MM.1S (cell line): ENCODE data around the gene ANKAR.

ENCODE experiments used
- DNase-seq: peaks from one replicate; pipeline ENCODE4 v3.0.0-alpha.2; 2015
- H2AFZ ChIP-seq: fragments of 300-600 bp; sonication (generic); 2 replicates; pipeline ENCODE4 v1.6.0; 2016; ENCODE audit warnings: antibody characterized with exemption, low read length
- H3F3A ChIP-seq: fragments of 300-600 bp; sonication (generic); 2 replicates; pipeline ENCODE4 v1.6.1; 2016; ENCODE audit warnings: mild to moderate bottlenecking, antibody characterized with exemption, low read length, moderate library complexity, mixed read lengths; ENCODE audit not compliant: insufficient read depth
- H3K27ac ChIP-seq: fragments of 300-600 bp; sonication (generic); 2 replicates; pipeline ENCODE4 v1.5.1; 2016; ENCODE audit warnings: mild to moderate bottlenecking, low read length
- H3K27me3 ChIP-seq: fragments of 300-600 bp; sonication (generic); replicated peaks from 2 replicates; pipeline ENCODE4 v1.6.0; 2016; ENCODE audit warnings: low read length; ENCODE audit not compliant: insufficient read depth
- H3K36me3 ChIP-seq: fragments of 300-600 bp; sonication (generic); replicated peaks from 2 replicates; pipeline ENCODE4 v1.6.1; 2016; ENCODE audit warnings: mild to moderate bottlenecking, low read length, mixed read lengths; ENCODE audit not compliant: insufficient read depth
- H3K4me1 ChIP-seq: fragments of 300-600 bp; sonication (generic); 2 replicates; pipeline ENCODE4 v1.6.1; 2016; ENCODE audit warnings: low read length, mixed read lengths
- H3K4me2 ChIP-seq: fragments of 300-600 bp; sonication (generic); 2 replicates; pipeline ENCODE4 v1.6.0; 2016; ENCODE audit warnings: low read depth, low read length
- H3K4me3 ChIP-seq: fragments of 300-600 bp; sonication (generic); 2 replicates; pipeline ENCODE4 v1.5.1; 2016; ENCODE audit warnings: low read length, mixed read lengths
- H3K79me2 ChIP-seq: fragments of 300-600 bp; sonication (generic); 2 replicates; pipeline ENCODE4 v1.6.1; 2016; ENCODE audit warnings: mixed run types, low read length, mixed read lengths
- H3K9ac ChIP-seq: fragments of 300-600 bp; sonication (generic); 2 replicates; pipeline ENCODE4 v1.6.1; 2016; ENCODE audit warnings: low read length, mixed read lengths
- H3K9me2 ChIP-seq: fragments of 300-600 bp; sonication (generic); replicated peaks from 2 replicates; pipeline ENCODE4 v1.6.1; 2016; ENCODE audit warnings: mild to moderate bottlenecking, low read length, mixed read lengths; ENCODE audit not compliant: insufficient read depth
- H3K9me3 ChIP-seq: fragments of 300-600 bp; sonication (generic); replicated peaks from 2 replicates; pipeline ENCODE4 v1.6.1; 2016; ENCODE audit warnings: mild to moderate bottlenecking, low read length, mixed read lengths; ENCODE audit not compliant: insufficient read depth
- H4K20me1 ChIP-seq: fragments of 300-600 bp; sonication (generic); 2 replicates; pipeline ENCODE4 v1.6.1; 2016; ENCODE audit warnings: mild to moderate bottlenecking, low read length, moderate library complexity, mixed read lengths; ENCODE audit not compliant: insufficient read depth
- CTCF ChIP-seq: fragments of 300-600 bp; sonication (generic); IDR thresholded peaks from 2 replicates; pipeline ENCODE4 v1.5.1; 2016; ENCODE audit warnings: antibody characterized with exemption, low read length, mixed read lengths
- EZH2 ChIP-seq: fragments of 300-600 bp; sonication (generic); optimal IDR thresholded peaks from 2 replicates; pipeline ENCODE3; 2017; ENCODE audit warnings: low read depth, mild to moderate bottlenecking, antibody characterized with exemption, low read length, mixed read lengths
- EZH2phosphoT487 ChIP-seq: fragments of 300-600 bp; sonication (generic); IDR thresholded peaks from 2 replicates; pipeline ENCODE4 v1.6.1; 2018; ENCODE audit warnings: antibody characterized with exemption, low read length

Gene ANKAR

DNA sequence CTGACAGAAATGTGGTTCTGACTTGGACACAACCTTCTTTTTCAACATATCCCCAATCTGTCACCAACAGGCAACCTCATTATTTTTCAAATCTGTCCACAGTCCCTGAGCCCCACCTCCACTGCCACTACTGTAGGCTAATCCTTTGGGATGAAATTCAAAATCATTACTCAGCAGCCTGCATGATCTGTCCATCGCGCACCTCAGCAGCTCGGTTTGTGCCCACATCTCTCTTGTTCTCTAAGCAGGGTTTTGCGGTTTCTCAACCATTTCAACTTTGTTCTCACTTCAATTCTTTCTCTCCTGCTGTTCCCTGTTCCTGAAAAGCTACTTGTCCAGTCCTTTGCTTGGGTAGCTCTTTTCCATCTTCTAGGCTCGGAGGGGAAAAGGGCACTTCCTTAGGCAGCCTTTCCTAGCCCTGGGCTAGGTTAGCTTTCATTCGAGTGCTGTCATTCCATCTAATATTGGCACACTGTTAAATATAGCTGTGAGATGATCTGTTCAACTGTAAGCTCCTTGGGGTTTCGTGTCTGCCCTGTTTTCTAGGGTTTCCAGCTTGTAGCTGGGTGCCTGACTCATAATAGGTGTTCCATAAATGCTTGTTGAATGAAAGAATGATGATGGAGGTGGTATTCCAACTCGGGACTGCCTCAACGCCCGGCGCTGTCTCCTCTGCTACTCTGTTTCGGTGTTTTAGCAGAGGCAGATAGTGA is 653 bp upstream of the ANKAR start:
- no peaks in the 10 kb centered on the region for H3K36me3 ChIP-seq
- H3K4me2 ChIP-seq: peak overlapping the region; percentile 88
- peaks cover 11% of the 10 kb centered on the region for H3K79me2 ChIP-seq
- peak overlapping the region; percentile 86; the same call in 1 of the 2 replicates for H3K27ac ChIP-seq
- H3F3A ChIP-seq: peaks cover 22% of the 10 kb centered on the region
- peak; percentile 38 for DNase-seq
- no peaks in the 10 kb centered on the region for H4K20me1 ChIP-seq
- peak overlapping the region; percentile 62 for H2AFZ ChIP-seq
- peak overlapping the region; percentile 35; the same call in 1 of the 2 replicates for H3K9ac ChIP-seq
- no peaks in the 10 kb centered on the region for H3K9me3 ChIP-seq
- TF ChIP-seq EZH2 (no peak), CTCF (no peak), EZH2phosphoT487 (no peak)
- no peaks in the 10 kb centered on the region for H3K9me2 ChIP-seq
- H3K4me1 ChIP-seq: peaks cover 8% of the 10 kb centered on the region; the same call in 1 of the 2 replicates
- no peaks in the 10 kb centered on the region for H3K27me3 ChIP-seq
- peak overlapping the region; percentile 59 for H3K4me3 ChIP-seq

DNA sequence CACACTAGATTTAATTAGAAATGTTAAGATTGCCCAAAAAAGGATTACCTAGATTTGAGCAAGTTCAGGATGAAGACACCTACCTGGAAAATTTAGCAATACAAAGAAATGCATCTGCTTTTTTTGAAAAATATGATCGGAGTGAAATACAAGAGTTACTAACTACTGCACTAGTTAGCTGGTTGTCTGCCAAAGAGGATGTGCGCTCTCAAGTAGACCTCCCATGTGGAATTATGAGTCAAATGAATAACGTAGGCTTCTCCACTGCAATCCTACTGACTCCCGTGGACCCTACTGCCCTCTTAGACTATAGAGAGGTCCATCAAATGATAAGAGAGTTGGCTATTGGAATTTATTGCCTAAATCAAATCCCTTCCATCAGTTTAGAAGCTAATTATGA is 2.0 kb downstream of the ANKAR start:
- no peaks in the 10 kb centered on the region for H3K9me3 ChIP-seq
- no peaks in the 10 kb centered on the region for H3K9me2 ChIP-seq
- peaks cover 8% of the 10 kb centered on the region; the same call in 1 of the 2 replicates for H3K4me1 ChIP-seq
- H3K27ac ChIP-seq: no peak overlapping the region
- peaks cover 12% of the 10 kb centered on the region for H3K79me2 ChIP-seq
- H3K36me3 ChIP-seq: no peaks in the 10 kb centered on the region
- no peak overlapping the region for H3K9ac ChIP-seq
- no peaks in the 10 kb centered on the region for H4K20me1 ChIP-seq
- no peak for TF ChIP-seq EZH2
- TF ChIP-seq CTCF: no peak
- no peak for TF ChIP-seq EZH2phosphoT487
- H3K4me3 ChIP-seq: no peak overlapping the region
- no peaks in the 10 kb centered on the region for H3K27me3 ChIP-seq
- peaks cover 22% of the 10 kb centered on the region for H3F3A ChIP-seq
- no peak overlapping the region for H2AFZ ChIP-seq
- no peak for DNase-seq
- no peak overlapping the region for H3K4me2 ChIP-seq

- Histone ChIP-seq H3K4me2 (no peak overlapping the region), H2AFZ (no peak overlapping the region), H3K9me3 (no peaks in the 10 kb centered on the region), H3K4me1 (no peaks in the 10 kb centered on the region; the same call in 1 of the 2 replicates), H3F3A (peaks cover 9% of the 10 kb centered on the region), H3K9me2 (no peaks in the 10 kb centered on the region), H3K79me2 (peaks cover 12% of the 10 kb centered on the region), H3K27ac (no peak overlapping the region), H4K20me1 (no peaks in the 10 kb centered on the region), H3K27me3 (no peaks in the 10 kb centered on the region), H3K36me3 (no peaks in the 10 kb centered on the region), H3K9ac (no peak overlapping the region), H3K4me3 (no peak overlapping the region)
- TF ChIP-seq CTCF (no peak), EZH2phosphoT487 (no peak), EZH2 (no peak)
- no peak for DNase-seq
Observed at GRCh38 chr2:189679226-189679625, 4.8 kb downstream of the ANKAR start.
